Right lobe of liver (tissue), 6 donors: ENCODE data around the gene B3GNT5. TPM values are rescaled to one million over a fixed set of nuclear protein-coding genes. Genes with fewer than 3 reads are reported as not detected.
A peak's percentile ranks its signal among the peaks of the same experiment; 100 is the strongest.

ENCODE experiments used
- ATAC-seq, 4 donors: fragments of 200-7000 bp; cut with Tn5 transposase; one replicate each; pipeline ENCODE4 v1.9.1; 2020; ENCODE audit warnings: mild to moderate bottlenecking in 4 of 4, moderate library complexity in 4 of 4
- DNase-seq, 3 donors: peaks; one replicate each; pipeline ENCODE4 v3.0.0-alpha.2; 2020
- H3K27ac ChIP-seq, 3 donors: fragments of 200-600 bp; one replicate each; pipeline ENCODE4 v1.8.0; 2022
- H3K27me3 ChIP-seq, 2 donors: fragments of 200-600 bp; one replicate each; pipeline ENCODE4 v1.8.0; 2022
- H3K36me3 ChIP-seq, 4 donors: fragments of 200-600 bp; sonication (generic) in 1 of 4; one replicate each; pipeline versions ENCODE4 v1.5.1 to v1.8.0; 2017 to 2022; ENCODE audit warnings: control low read depth in 1 of 4
- H3K4me1 ChIP-seq, 4 donors: fragments of 200-600 bp; sonication (generic) in 1 of 4; one replicate each; pipeline versions ENCODE4 v1.5.1 to v1.8.0; 2017 to 2022; ENCODE audit warnings: control low read depth in 1 of 4
- H3K4me3 ChIP-seq, 3 donors: fragments of 200-600 bp; one replicate each; pipeline ENCODE4 v1.8.0; 2022
- H3K9me3 ChIP-seq, 4 donors: fragments of 200-600 bp; sonication (generic) in 1 of 4; one replicate each; pipeline versions ENCODE4 v1.5.1 to v1.8.0; 2017 to 2022; ENCODE audit warnings: control low read depth in 1 of 4
- CTCF ChIP-seq, 4 donors: fragments of 200-600 bp in 3 of 4; fragments of 450-650 bp in 1 of 4; IDR thresholded peaks; one replicate each; pipeline versions ENCODE4 v1.5.1 to v1.8.0; 2016 to 2022; ENCODE audit warnings: antibody characterized with exemption in 4 of 4, mild to moderate bottlenecking in 2 of 4
- POLR2A ChIP-seq: fragments of 450-650 bp; IDR thresholded peaks from one replicate; pipeline ENCODE4 v1.6.1; 2017; ENCODE audit warnings: antibody characterized with exemption, mild to moderate bottlenecking
- WGBS: methylation state at CpG from one replicate; pipeline ENCODE4 v1.1.6; 2018; ENCODE audit warnings: low coverage, low lambda C conversion rate; ENCODE audit not compliant: insufficient coverage; ENCODE audit errors: missing lambda C conversion rate; 5-methylcytosine and 5-hydroxymethylcytosine counted together
- intact Hi-C, 2 donors: fragments of 100-400 bp; cut with DNase I; formaldehyde crosslinking; loops; one replicate each; pipeline versions ENCODE4 v1.11.2 to v1.14.1; 2022
- total RNA-seq, 6 experiments: library from RNA; depleted of rRNA in 2 of 6; stranded (reverse); fragments of >200 nt in 2 of 6; fragmentation: NEBNext Ultra II Directional in 3 of 6; extraction: Animal tissue kit (Norgen Biotek cat#: 25700) in 3 of 6; gene quantifications; one replicate each; pipeline versions ENCODE4 v1.1.0 to v1.2.4, GENCODE V29; 2016 to 2023
- donor health status: DM: no; HTN: yes; CAD: no.
- donor health status: DM: no; HTN: no; CAD: no.
- donor health status: DM: no; HTN: no; CAD: no.
- donor health status: DM: no; HTN: yes; CAD: no.
- donor health status: DM: no; HTN: yes; CAD: no.

The B3GNT5 gene
- total RNA-seq, 6 experiments from 2014 or later: 0.27 to 12.5 (median 5.5) TPM

- Histone ChIP-seq H3K4me3 (no peak overlapping the region), H3K27ac (no peak overlapping the region), H3K36me3 (no peaks in the 10 kb centered on the region), H3K9me3 (no peaks in the 10 kb centered on the region), H3K4me1 (peaks cover 0 to 13% (median 2%) of the 10 kb centered on the region in 4 donors), H3K27me3 (no peaks in the 10 kb centered on the region)
- intact Hi-C loops: no loop called here
- TF ChIP-seq POLR2A (no peak), CTCF (IDR thresholded peaks at IDR 0.05) (no peak)
- ATAC-seq: no peak
- WGBS: 85% methylated on average over 3 of the region's 5 CpGs
- DNase-seq: no peak
Observed at GRCh38 chr3:183308751-183309150, 55.7 kb downstream of the B3GNT5 start.

GRCh38 chr3:183309276-183309675 is 56.2 kb downstream of the B3GNT5 start:
- peaks cover 0 to 13% (median 2%) of the 10 kb centered on the region in 4 donors for H3K4me1 ChIP-seq
- H3K9me3 ChIP-seq: no peaks in the 10 kb centered on the region
- H3K4me3 ChIP-seq: no peak overlapping the region
- 12% methylated on average over 3 of the region's 5 CpGs for WGBS
- peak; percentile 78 to 92 (median 85) for ATAC-seq
- TF ChIP-seq CTCF (IDR thresholded peaks at IDR 0.05) (no peak), POLR2A (no peak)
- peak; percentile 75 to 82 (median 77) for DNase-seq
- no peaks in the 10 kb centered on the region for H3K36me3 ChIP-seq
- intact Hi-C loops: no loop called here
- H3K27ac ChIP-seq: no peak overlapping the region
- H3K27me3 ChIP-seq: no peaks in the 10 kb centered on the region

- Histone ChIP-seq H3K36me3 (no peaks in the 10 kb centered on the region), H3K9me3 (no peaks in the 10 kb centered on the region), H3K27ac (no peak overlapping the region), H3K4me3 (no peak overlapping the region), H3K27me3 (no peaks in the 10 kb centered on the region), H3K4me1 (peaks cover 0 to 13% (median 2%) of the 10 kb centered on the region in 4 donors)
- ATAC-seq: no peak
- no peak for DNase-seq
- TF ChIP-seq CTCF (IDR thresholded peaks at IDR 0.05) (no peak), POLR2A (no peak)
- intact Hi-C loops: no loop called here
- 96% methylated on average over 3 of the region's 3 CpGs for WGBS
Observed at GRCh38 chr3:183310936-183311335, 57.9 kb downstream of the B3GNT5 start.

- no peak for ATAC-seq
- Histone ChIP-seq H3K27ac (no peak overlapping the region), H3K27me3 (no peaks in the 10 kb centered on the region), H3K4me1 (peaks cover 0 to 5% (median 2%) of the 10 kb centered on the region in 4 donors), H3K36me3 (no peaks in the 10 kb centered on the region), H3K9me3 (no peaks in the 10 kb centered on the region), H3K4me3 (no peak overlapping the region)
- WGBS: 85% methylated on average over 2 of the region's 2 CpGs
- intact Hi-C loops: no loop called here
- DNase-seq: no peak
- no peak for TF ChIP-seq CTCF (IDR thresholded peaks at IDR 0.05)
- TF ChIP-seq POLR2A: no peak
Observed at GRCh38 chr3:183312433-183312832, 59.4 kb downstream of the B3GNT5 start.

GRCh38 chr3:183313351-183313750 is 60.3 kb downstream of the B3GNT5 start:
- TF ChIP-seq CTCF (IDR thresholded peaks at IDR 0.05): no peak
- TF ChIP-seq POLR2A: no peak
- H3K4me1 ChIP-seq: peaks cover 0 to 5% (median 0%) of the 10 kb centered on the region in 4 donors
- DNase-seq (no peak), ATAC-seq (peak in 1 of 4 donors; percentile 16)
- WGBS: 80% methylated on average over 4 of the region's 4 CpGs
- no peaks in the 10 kb centered on the region for H3K36me3 ChIP-seq
- no peak overlapping the region for H3K4me3 ChIP-seq
- no peaks in the 10 kb centered on the region for H3K9me3 ChIP-seq
- intact Hi-C loops: no loop called here
- no peaks in the 10 kb centered on the region for H3K27me3 ChIP-seq
- no peak overlapping the region for H3K27ac ChIP-seq
